RCC 7860 (cell line): ENCODE data around the gene ALOX5.
"Not testable (repeated sequence)": the region's sequence is repeated elsewhere in the genome, so short reads cannot be mapped to it uniquely, and the experiment has no call there.

ENCODE experiments used
- DNase-seq: peaks from one replicate; pipeline ENCODE4 v3.0.0-alpha.2; 2015; ENCODE audit warnings: low spot score
- FAIRE-seq: peaks from 2 replicates; lab custom pipeline; 2012; peaks lifted over from hg19 to GRCh38; lab: Jason Lieb, UNC

The ALOX5 gene

GRCh38 chr10:45373576-45374349 lies at the start of gene ALOX5:
ALOX5 (plus strand) TSS chr10:45374216; CDS start chr10:45374280, 64 bp downstream.
- FAIRE-seq (no peak), DNase-seq (no peak)

DNA sequence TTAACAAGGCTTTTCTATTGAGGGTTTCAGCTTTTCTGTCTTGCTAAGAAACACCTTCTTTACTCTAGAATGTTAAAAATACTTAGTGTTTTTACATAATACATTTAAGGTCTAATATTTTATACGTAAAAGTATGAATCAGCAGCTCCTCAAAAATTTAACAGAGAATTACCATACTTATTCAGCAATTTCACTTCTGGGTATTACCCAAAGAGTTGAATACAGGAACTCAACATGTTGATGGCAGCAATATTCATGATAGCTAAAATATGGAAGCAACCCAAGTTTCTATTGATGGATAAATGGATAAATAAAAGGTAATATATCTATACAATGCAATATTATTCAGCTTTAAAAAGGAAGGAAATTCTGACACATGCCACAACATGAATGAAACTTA lies 48.9 kb upstream of the ALOX5 start:
- FAIRE-seq (no peak), DNase-seq (no peak)

DNA sequence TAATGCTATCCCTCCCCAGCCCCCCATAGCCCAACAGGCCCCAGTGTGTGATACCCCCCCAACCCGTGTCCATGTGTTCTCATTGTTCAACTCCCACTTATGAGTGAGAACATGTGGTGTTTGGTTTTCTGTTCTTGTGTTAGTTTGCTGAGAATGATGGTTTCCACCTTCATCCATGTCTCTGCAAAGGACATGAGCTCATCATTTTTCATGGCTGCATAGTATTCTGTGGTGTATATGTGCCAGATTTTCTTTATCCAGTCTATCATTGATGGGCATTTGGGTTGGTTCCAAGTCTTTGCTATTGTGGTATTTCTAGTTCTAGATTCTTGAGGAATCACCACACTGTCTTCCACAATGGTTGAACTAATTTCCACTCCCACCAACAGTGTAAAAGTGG lies 47.2 kb upstream of the ALOX5 start:
- FAIRE-seq, DNase-seq: not testable (repeated sequence)

DNA sequence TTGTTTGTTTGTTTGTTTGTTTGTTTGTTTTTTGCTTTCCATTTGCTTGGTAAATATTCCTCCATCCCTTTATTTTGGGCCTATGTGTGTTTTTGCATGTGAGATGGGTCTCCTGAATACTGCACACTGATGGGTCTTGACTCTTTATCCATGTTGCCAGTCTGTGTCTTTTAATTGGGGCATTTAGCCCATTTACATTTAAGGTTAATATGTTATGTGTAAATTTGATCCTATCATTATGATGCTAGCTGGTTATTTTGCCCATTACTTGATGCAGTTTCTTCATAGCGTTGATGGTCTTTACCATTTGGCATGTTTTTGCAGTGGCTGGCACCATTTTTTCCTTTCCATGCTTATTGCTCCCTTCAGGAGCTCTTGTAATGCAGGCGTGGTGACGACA lies 42.2 kb upstream of the ALOX5 start:
- FAIRE-seq, DNase-seq: not testable (repeated sequence)

DNA sequence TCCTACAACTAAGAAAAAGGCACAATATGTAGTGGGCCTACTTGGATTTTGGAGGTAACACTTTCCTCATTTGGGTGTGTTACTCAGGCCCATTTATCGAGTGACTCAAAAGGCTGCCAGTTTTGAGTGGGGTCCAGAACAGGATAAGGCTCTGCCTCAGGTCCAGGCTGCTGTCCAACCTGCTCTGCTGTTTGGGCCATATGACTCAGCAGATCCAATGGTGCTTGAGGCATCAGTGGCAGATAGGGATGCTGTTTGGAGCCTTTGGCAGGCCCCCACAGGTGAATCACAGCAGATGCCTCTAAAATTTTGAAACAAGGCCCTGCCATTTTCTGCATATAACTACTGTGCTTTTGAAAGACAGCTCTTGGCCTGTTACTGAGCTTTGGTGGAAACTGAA lies 34.1 kb upstream of the ALOX5 start:
- FAIRE-seq (no peak), DNase-seq (no peak)

DNA sequence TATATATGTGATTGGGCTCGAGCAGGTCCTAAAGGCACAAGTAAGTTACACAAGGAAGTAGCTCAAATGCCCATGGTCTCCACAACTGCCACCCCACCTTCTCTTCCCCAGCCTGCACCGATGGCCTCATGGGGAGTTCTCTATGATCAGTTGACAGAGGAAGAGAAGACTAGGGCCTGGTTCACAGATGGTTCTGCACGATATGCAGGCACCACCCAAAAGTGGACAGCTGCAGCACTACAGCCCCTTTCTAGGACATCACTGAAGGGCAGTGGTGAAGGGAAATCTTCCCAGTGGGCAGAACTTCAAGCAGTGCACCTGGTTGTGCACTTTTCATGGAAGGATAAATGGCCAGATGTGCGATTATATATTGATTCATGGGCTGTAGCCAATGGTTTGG lies 33.6 kb upstream of the ALOX5 start:
- FAIRE-seq, DNase-seq: not testable (repeated sequence)

GRCh38 chr10:45346652-45347335 lies 27.2 kb upstream of the ALOX5 start:
- FAIRE-seq, DNase-seq: not testable (repeated sequence)

GRCh38 chr10:45347464-45347863 lies 26.6 kb upstream of the ALOX5 start:
- not testable (repeated sequence) for DNase-seq, FAIRE-seq

GRCh38 chr10:45348196-45348765 lies 25.7 kb upstream of the ALOX5 start:
- not testable (repeated sequence) for FAIRE-seq, DNase-seq

DNA sequence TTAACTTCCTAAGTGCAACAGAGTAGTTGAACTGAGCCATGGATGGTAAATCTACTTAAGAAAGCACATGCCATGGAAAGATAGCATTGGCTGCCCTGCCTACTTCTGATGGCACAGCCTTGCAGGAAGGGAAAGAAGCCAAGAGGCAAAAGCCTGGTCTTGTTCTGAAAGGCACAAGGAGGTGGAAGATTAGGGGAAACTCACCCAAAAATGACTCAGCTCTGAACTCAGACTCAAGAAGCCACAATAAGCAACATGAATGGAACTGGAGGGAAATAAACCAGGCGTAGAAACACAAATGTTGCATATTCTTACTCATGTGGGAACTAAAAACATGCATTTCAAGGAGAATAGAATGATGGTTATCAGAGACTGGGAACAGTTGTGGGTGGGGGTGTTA lies 20.8 kb upstream of the ALOX5 start:
- FAIRE-seq (no peak), DNase-seq (no peak)

DNA sequence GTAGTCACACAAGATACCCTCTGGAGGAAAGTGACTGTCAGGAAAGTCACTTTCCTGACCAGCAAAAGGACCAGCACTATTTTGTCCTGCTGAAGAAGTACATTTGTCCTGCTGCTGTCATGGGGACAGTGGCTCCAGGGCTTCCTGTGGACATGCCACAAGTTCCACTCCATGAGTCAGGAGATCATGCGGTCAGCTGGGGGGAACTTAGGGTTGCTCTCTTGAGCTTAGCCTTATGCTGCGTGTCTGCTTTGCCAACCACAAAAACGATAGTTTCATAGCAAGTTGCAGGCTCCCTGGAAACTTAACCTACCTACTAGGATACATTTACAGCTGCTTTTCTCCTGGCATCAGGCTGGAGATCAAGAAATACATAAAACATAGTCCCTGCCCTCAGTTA lies 19.8 kb upstream of the ALOX5 start:
- no peak for FAIRE-seq
- DNase-seq = peak; percentile 62

- FAIRE-seq = no peak
- no peak for DNase-seq
Measured at GRCh38 chr10:45355494-45355893, 18.5 kb upstream of the ALOX5 start.

DNA sequence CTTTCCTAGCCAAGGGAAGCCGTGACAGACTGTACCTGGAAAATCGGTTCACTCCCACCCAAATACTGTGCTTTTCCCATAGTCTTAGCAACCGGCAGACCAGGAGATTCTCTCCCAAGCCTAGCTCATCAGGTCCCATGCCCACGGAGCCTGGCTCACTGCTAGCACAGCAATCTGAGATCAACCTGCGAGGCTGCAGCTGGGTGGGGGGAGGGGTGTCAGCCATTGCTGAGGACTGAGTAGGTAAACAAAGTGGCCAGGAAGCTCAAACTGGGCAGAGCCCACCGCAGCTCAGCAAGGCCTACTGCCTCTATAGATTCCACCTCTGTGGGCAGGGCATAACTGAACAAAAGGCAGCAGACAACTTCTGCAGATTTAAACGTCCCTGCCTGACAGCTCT lies 15.1 kb upstream of the ALOX5 start:
- FAIRE-seq, DNase-seq: not testable (repeated sequence)

- FAIRE-seq, DNase-seq: not testable (repeated sequence)
Measured at GRCh38 chr10:45361983-45362799, 11.8 kb upstream of the ALOX5 start.

GRCh38 chr10:45367643-45368042 lies 6.4 kb upstream of the ALOX5 start:
- not testable (repeated sequence) for DNase-seq, FAIRE-seq

GRCh38 chr10:45368181-45368580 lies 5.8 kb upstream of the ALOX5 start:
- no peak for FAIRE-seq

GRCh38 chr10:45370202-45370955 lies 3.6 kb upstream of the ALOX5 start:
- FAIRE-seq = no peak
- no peak for DNase-seq

More at GRCh38 chr10:45368181-45368580, 5.8 kb upstream of the ALOX5 start:
- DNase-seq = no peak

DNA sequence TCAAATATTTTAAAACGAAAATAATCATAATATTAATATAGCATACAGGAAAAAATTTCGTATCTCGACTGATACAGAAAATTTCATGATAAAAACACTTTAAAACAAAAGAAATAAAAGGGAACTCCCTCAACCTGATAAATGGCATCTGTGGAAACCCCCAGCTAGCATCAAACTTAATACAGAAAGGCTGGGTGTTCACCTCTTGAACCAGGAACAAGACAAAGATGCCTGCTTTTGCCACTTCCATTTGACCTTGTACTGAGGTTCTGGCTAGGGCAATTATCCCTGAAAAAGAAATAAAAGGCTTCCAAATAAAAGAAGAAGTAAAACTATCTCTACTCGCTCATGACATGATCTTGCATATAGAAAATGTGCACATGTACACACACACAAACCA lies 2.5 kb upstream of the ALOX5 start:
- DNase-seq (no peak), FAIRE-seq (no peak)

- no peak for FAIRE-seq
- DNase-seq = no peak
Measured at GRCh38 chr10:45372251-45372951, 1.6 kb upstream of the ALOX5 start.
